ENCODE data around the gene MIER2. TPM values are rescaled to one million over a fixed set of nuclear protein-coding genes. Genes with fewer than 3 reads are reported as not detected.

Gene MIER2
- total RNA-seq, 1 donor from 2014 or later, result 44.1 TPM

- no peak for TF ChIP-seq CTCF (IDR thresholded peaks at IDR 0.05; ENCODE audit: unreplicated experiment)
- no peak overlapping the region for H3K4me3 Mint-ChIP-seq (ENCODE audit: unreplicated experiment)
- H3K27ac Mint-ChIP-seq (ENCODE audit: unreplicated experiment), result no peak overlapping the region
- H3K9me3 Mint-ChIP-seq (ENCODE audit: unreplicated experiment), result no peaks in the 10 kb centered on the region
- H3K36me3 Mint-ChIP-seq (ENCODE audit: low read depth, unreplicated experiment), result no peaks in the 10 kb centered on the region
- peaks cover 10% of the 10 kb centered on the region for H3K27me3 Mint-ChIP-seq (ENCODE audit: unreplicated experiment)
- H3K4me1 Mint-ChIP-seq (ENCODE audit: unreplicated experiment), result no peaks in the 10 kb centered on the region
- DNase-seq (ENCODE audit: low spot score), result no peak
Observed at GRCh38 chr19:379796-380195, 35.2 kb upstream of the MIER2 start.

GRCh38 chr19:378706-379105 is 34.1 kb upstream of the MIER2 start:
- H3K27me3 Mint-ChIP-seq (ENCODE audit: unreplicated experiment), result peaks cover 10% of the 10 kb centered on the region
- no peak for TF ChIP-seq CTCF (IDR thresholded peaks at IDR 0.05; ENCODE audit: unreplicated experiment)
- H3K9me3 Mint-ChIP-seq (ENCODE audit: unreplicated experiment), result no peaks in the 10 kb centered on the region
- no peak overlapping the region for H3K4me3 Mint-ChIP-seq (ENCODE audit: unreplicated experiment)
- H3K36me3 Mint-ChIP-seq (ENCODE audit: low read depth, unreplicated experiment), result no peaks in the 10 kb centered on the region
- H3K27ac Mint-ChIP-seq (ENCODE audit: unreplicated experiment), result no peak overlapping the region
- H3K4me1 Mint-ChIP-seq (ENCODE audit: unreplicated experiment), result no peaks in the 10 kb centered on the region
- no peak for DNase-seq (ENCODE audit: low spot score)

GRCh38 chr19:377801-378581 is 33.4 kb upstream of the MIER2 start:
- Mint-ChIP-seq H3K4me3 (ENCODE audit: unreplicated experiment) (no peak overlapping the region), H3K27me3 (ENCODE audit: unreplicated experiment) (peaks cover 8% of the 10 kb centered on the region), H3K9me3 (ENCODE audit: unreplicated experiment) (no peaks in the 10 kb centered on the region), H3K27ac (ENCODE audit: unreplicated experiment) (no peak overlapping the region), H3K36me3 (ENCODE audit: low read depth, unreplicated experiment) (no peaks in the 10 kb centered on the region), H3K4me1 (ENCODE audit: unreplicated experiment) (no peaks in the 10 kb centered on the region)
- DNase-seq (ENCODE audit: low spot score), result no peak
- no peak for TF ChIP-seq CTCF (IDR thresholded peaks at IDR 0.05; ENCODE audit: unreplicated experiment)

- H3K27ac Mint-ChIP-seq (ENCODE audit: unreplicated experiment), result no peak overlapping the region
- H3K4me1 Mint-ChIP-seq (ENCODE audit: unreplicated experiment), result no peaks in the 10 kb centered on the region
- peaks cover 4% of the 10 kb centered on the region for H3K27me3 Mint-ChIP-seq (ENCODE audit: unreplicated experiment)
- no peak for DNase-seq (ENCODE audit: low spot score)
- TF ChIP-seq CTCF (IDR thresholded peaks at IDR 0.05; ENCODE audit: unreplicated experiment), result no peak
- H3K4me3 Mint-ChIP-seq (ENCODE audit: unreplicated experiment), result no peak overlapping the region
- H3K9me3 Mint-ChIP-seq (ENCODE audit: unreplicated experiment), result no peaks in the 10 kb centered on the region
- H3K36me3 Mint-ChIP-seq (ENCODE audit: low read depth, unreplicated experiment), result no peaks in the 10 kb centered on the region
Observed at GRCh38 chr19:376111-376470, 31.5 kb upstream of the MIER2 start.

- peaks cover 3% of the 10 kb centered on the region for H3K27me3 Mint-ChIP-seq (ENCODE audit: unreplicated experiment)
- no peaks in the 10 kb centered on the region for H3K4me1 Mint-ChIP-seq (ENCODE audit: unreplicated experiment)
- no peaks in the 10 kb centered on the region for H3K36me3 Mint-ChIP-seq (ENCODE audit: low read depth, unreplicated experiment)
- TF ChIP-seq CTCF (IDR thresholded peaks at IDR 0.05; ENCODE audit: unreplicated experiment), result no peak
- no peak overlapping the region for H3K27ac Mint-ChIP-seq (ENCODE audit: unreplicated experiment)
- DNase-seq (ENCODE audit: low spot score), result no peak
- no peaks in the 10 kb centered on the region for H3K9me3 Mint-ChIP-seq (ENCODE audit: unreplicated experiment)
- H3K4me3 Mint-ChIP-seq (ENCODE audit: unreplicated experiment), result no peak overlapping the region
Observed at GRCh38 chr19:375395-376110, 31.0 kb upstream of the MIER2 start.

Measured in endothelial cell (in vitro differentiated cells).